Measurements from ENCODE around the gene BIRC6. TPM values are rescaled to one million over a fixed set of nuclear protein-coding genes. Genes with fewer than 3 reads are reported as not detected.
"Not testable (repeated sequence)": the region's sequence is repeated elsewhere in the genome, so short reads cannot be mapped to it uniquely, and the experiment has no call there.

BIRC6 gene
- total and polyA plus RNA-seq, 2 donors (not counting 1 experiment from before 2014, with no cell fraction given): 41.7 to 166 TPM

DNA sequence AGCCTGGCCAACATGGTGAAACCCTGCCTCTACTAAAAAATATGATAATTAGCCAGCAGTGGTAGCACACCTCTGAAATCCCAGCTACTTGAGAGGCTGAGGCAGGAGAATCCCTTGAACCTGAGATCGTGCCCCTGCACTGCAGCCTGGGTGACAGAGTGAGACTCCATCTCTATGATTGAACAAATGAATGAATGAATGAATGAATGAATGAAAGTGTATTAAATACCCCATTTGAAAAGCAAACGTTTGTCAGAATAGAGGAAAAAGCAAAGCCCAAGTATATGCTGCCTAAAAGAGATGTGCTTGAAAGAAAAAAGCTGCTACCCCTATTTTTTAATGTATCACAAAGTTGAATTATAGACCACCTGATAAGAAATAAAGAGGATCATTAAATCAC, 181.9 kb downstream of the BIRC6 start:
- Mint-ChIP-seq H3K27ac (no peak overlapping the region), H3K27me3 (no peaks in the 10 kb centered on the region), H3K4me1 (no peaks in the 10 kb centered on the region), H3K9me3 (ENCODE audit: insufficient read depth) (no peaks in the 10 kb centered on the region), H3K4me3 (no peak overlapping the region)
- TF ChIP-seq, protein P1, sequence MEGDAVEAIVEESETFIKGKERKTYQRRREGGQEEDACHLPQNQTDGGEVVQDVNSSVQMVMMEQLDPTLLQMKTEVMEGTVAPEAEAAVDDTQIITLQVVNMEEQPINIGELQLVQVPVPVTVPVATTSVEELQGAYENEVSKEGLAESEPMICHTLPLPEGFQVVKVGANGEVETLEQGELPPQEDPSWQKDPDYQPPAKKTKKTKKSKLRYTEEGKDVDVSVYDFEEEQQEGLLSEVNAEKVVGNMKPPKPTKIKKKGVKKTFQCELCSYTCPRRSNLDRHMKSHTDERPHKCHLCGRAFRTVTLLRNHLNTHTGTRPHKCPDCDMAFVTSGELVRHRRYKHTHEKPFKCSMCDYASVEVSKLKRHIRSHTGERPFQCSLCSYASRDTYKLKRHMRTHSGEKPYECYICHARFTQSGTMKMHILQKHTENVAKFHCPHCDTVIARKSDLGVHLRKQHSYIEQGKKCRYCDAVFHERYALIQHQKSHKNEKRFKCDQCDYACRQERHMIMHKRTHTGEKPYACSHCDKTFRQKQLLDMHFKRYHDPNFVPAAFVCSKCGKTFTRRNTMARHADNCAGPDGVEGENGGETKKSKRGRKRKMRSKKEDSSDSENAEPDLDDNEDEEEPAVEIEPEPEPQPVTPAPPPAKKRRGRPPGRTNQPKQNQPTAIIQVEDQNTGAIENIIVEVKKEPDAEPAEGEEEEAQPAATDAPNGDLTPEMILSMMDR (IDR thresholded peaks at IDR 0.05): no peak
- no peak for TF ChIP-seq EZH2 (IDR thresholded peaks at IDR 0.05; ENCODE audit: borderline replicate concordance, insufficient read depth, low read depth, low read length, poor library complexity, severe bottlenecking)
- Histone ChIP-seq H3K4me1 (ENCODE audit: control insufficient read depth in 2 of 2, insufficient read depth in 2 of 2, low read length in 2 of 2) (no peaks in the 10 kb centered on the region), H4K20me1 (ENCODE audit: control insufficient read depth, insufficient read depth, low read length, poor library complexity, severe bottlenecking) (no peaks in the 10 kb centered on the region), H3K9ac (ENCODE audit: low read length) (no peak overlapping the region), H3K4me3 (ENCODE audit: control extremely low read depth in 1 of 5, extremely low read depth in 1 of 5, insufficient read depth in 1 of 5, low read depth in 2 of 5, low read length in 4 of 5) (no peak overlapping the region), H3K9me3 (ENCODE audit: control extremely low read depth in 1 of 3, control insufficient read depth in 2 of 3, insufficient read depth in 1 of 3, low read length in 2 of 3) (no peaks in the 10 kb centered on the region), H3K79me2 (ENCODE audit: control insufficient read depth, insufficient read depth, low read length) (no peaks in the 10 kb centered on the region), H3K27ac (ENCODE audit: low read length in 2 of 2) (no peak overlapping the region), H2AFZ (ENCODE audit: insufficient read depth, low read depth, low read length, poor library complexity, severe bottlenecking) (no peak overlapping the region), H3K4me2 (replicated peaks; ENCODE audit: low read depth, low read length, poor library complexity, severe bottlenecking) (no peak overlapping the region), H3K36me3 (replicated peaks in 1 of 2; ENCODE audit: control extremely low read depth in 1 of 2, control insufficient read depth in 1 of 2, extremely low read depth in 1 of 2, insufficient read depth in 2 of 2, low read length in 1 of 2) (peaks cover 7 to 19% of the 10 kb centered on the region in 2 experiments), H3K27me3 (replicated peaks in 1 of 4; ENCODE audit: control extremely low read depth in 1 of 4, control insufficient read depth in 3 of 4, insufficient read depth in 4 of 4, low read length in 3 of 4) (no peaks in the 10 kb centered on the region)
- ATAC-seq (ENCODE audit: low read depth): no peak
- 100% methylated on average over 1 of the region's 2 CpGs for WGBS (ENCODE audit: insufficient coverage)
- CTCF ChIA-PET: no interaction called here
- no peak for DNase-seq
- intact Hi-C loops (cut with micrococcal nuclease): no loop called here
- POLR2A ChIA-PET: no interaction called here

DNA sequence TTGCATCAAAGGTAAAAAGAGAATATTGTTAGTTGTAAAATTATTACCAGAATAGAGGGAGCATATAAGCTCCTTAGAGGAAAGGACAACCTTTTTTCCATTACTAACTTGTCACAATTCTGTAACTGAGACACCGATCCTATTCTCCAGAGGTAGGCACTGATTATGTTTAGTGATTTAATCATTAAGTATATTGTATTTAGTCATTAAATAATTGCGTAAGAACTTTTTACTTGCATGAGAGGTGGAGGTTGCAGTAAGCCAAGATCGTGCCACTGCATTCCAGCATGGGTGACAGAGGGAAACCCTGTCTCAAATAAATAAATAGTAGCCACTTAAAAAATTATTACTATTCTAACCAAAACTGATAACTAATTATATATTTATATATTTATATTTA, 195.7 kb downstream of the BIRC6 start:
- H3K9me3 ChIP-seq (ENCODE audit: control extremely low read depth in 1 of 3, control insufficient read depth in 2 of 3, insufficient read depth in 1 of 3, low read length in 2 of 3); H3K4me3 ChIP-seq (ENCODE audit: control extremely low read depth in 1 of 5, extremely low read depth in 1 of 5, insufficient read depth in 1 of 5, low read depth in 2 of 5, low read length in 4 of 5); H3K4me2 ChIP-seq (replicated peaks; ENCODE audit: low read depth, low read length, poor library complexity, severe bottlenecking); H3K9me3 Mint-ChIP-seq (ENCODE audit: insufficient read depth); ATAC-seq (ENCODE audit: low read depth); POLR2A ChIA-PET; H3K27ac ChIP-seq (ENCODE audit: low read length in 2 of 2); H3K27ac Mint-ChIP-seq; H3K4me1 ChIP-seq (ENCODE audit: control insufficient read depth in 2 of 2, insufficient read depth in 2 of 2, low read length in 2 of 2); DNase-seq; H4K20me1 ChIP-seq (ENCODE audit: control insufficient read depth, insufficient read depth, low read length, poor library complexity, severe bottlenecking); H3K4me3 Mint-ChIP-seq; H2AFZ ChIP-seq (ENCODE audit: insufficient read depth, low read depth, low read length, poor library complexity, severe bottlenecking); H3K79me2 ChIP-seq (ENCODE audit: control insufficient read depth, insufficient read depth, low read length); H3K27me3 ChIP-seq (replicated peaks in 1 of 4; ENCODE audit: control extremely low read depth in 1 of 4, control insufficient read depth in 3 of 4, insufficient read depth in 4 of 4, low read length in 3 of 4); intact Hi-C loops (cut with micrococcal nuclease); H3K27me3 Mint-ChIP-seq; H3K9ac ChIP-seq (ENCODE audit: low read length); H3K4me1 Mint-ChIP-seq: not testable (repeated sequence)
- peaks cover 6 to 23% of the 10 kb centered on the region in 2 experiments for H3K36me3 ChIP-seq (replicated peaks in 1 of 2; ENCODE audit: control extremely low read depth in 1 of 2, control insufficient read depth in 1 of 2, extremely low read depth in 1 of 2, insufficient read depth in 2 of 2, low read length in 1 of 2)
- no CpG with 5 or more reads among the region's 3 CpGs for WGBS (ENCODE audit: insufficient coverage)
- CTCF ChIA-PET: interaction anchor here (0.8 to 1.8 kb wide), 3 partner anchors 155 to 1031 kb away, joined by 3 to 6 read pairs (median 3); partner anchors contain the start of gene RASGRP3
